Fibroblast of gingiva (primary cell): ENCODE results near the gene HAND1.

Experiments used
- DNase-seq: peaks from one replicate; pipeline ENCODE4 v3.0.0-alpha.2; 2011; ENCODE audit warnings: low read depth

The HAND1 gene

GRCh38 chr5:154505567-154505966 is 27.5 kb upstream of the HAND1 start:
- no peak for DNase-seq

DNA sequence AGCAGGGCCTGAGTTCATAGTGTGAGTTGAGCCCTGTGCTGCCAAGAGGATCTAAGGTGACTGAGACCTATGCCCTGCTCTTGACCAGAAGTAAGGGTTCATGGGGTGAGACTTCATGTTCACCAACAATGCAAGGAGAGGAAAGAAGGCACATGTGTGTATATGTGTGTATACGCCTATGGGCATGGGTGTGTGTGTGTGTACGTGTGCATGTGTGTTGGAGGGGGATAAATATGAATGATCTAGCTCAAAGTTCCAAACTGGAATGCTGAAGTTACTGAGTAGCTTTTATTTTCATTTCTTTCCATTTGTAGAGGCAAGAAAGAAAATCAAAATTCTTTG is 25.6 kb upstream of the HAND1 start:
- DNase-seq = no peak

DNA sequence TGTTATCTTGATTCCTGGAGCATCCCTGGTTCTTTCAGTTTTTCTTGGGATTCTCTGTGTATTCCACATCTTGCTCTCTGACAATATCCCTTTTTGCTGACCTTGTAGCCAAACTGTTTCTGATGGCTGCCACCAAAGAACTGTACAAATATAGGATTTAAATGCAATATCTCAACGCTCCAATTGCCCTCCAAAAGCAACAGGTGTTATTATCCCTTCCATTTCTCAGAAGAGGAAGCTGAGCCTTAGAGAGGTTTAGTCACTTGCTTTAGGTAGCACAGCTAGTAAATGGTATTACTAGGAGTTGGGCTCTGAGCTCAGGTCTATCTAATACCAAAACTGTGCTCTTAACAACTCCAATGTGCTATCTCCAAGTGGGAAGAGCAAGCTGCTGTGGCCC is 24.2 kb upstream of the HAND1 start:
- DNase-seq = no peak

GRCh38 chr5:154501566-154501965 is 23.5 kb upstream of the HAND1 start:
- no peak for DNase-seq

DNA sequence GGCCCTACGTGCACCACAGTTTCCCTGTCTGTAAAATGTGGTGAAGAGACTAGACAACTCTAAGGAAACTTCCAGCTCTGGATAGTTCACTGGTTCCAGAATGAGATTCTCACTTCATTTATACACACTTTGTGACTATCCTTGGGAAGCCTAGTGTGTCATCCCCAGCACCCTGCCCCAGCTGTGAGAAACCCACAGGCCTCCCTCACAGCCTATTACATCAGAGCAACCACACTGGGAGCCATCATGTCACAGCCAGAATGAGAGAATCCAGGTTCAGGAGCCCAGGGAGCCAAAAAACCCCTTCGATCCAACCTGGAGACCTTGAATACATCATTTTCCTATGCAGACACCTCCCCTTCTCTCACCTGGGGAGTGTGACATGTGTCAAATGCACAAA is 21.0 kb upstream of the HAND1 start:
- DNase-seq = no peak

- no peak for DNase-seq
These were observed 20.6 kb upstream of the HAND1 start for GRCh38 chr5:154498591-154498990.

GRCh38 chr5:154494036-154494435 is 16.0 kb upstream of the HAND1 start:
- no peak for DNase-seq

- no peak for DNase-seq
These were observed 15.2 kb upstream of the HAND1 start for GRCh38 chr5:154493274-154493673.

GRCh38 chr5:154491941-154492340 is 13.9 kb upstream of the HAND1 start:
- no peak for DNase-seq

DNA sequence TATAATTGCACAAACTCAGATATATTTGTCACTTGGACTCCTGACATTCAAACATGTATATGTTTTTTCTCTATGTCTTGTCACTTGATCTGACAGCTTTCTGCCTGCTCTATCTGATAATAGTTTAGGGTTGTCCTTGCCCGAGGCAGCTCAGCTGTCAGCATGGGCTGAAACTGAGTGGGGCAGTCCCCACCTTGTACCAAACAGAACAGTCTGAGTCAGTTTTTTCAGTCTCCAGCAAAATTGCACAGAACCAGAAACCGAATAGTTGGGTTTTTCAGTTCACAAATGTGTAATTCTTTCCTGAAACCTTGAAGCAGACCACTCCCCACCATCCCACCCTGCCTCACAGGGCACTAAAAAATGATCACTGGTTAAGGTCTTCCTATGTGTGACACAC is 9.5 kb upstream of the HAND1 start:
- no peak for DNase-seq

- DNase-seq = no peak
These were observed 8.4 kb upstream of the HAND1 start for GRCh38 chr5:154486427-154486866.

- DNase-seq = no peak
These were observed 7.9 kb upstream of the HAND1 start for GRCh38 chr5:154485850-154486426.

DNA sequence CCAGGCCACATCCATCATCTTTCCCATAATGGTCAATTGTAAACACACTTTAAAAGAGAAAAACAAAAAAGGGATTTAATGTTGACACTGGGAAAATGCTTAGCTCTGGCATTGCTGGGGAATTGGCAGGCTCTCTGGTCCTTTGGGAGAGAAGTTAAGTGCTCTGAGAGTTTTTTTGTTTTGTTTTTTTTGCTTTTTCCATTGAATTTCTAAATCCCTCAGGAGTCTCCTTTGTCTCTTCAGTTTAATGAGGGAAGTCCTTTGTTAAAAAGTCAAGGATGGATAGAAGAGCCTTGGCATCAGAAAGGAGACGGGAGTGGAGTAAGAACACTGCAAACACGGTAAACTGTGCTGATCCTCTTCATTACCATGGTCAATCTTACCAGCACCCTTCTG is 7.1 kb upstream of the HAND1 start:
- DNase-seq = no peak

DNA sequence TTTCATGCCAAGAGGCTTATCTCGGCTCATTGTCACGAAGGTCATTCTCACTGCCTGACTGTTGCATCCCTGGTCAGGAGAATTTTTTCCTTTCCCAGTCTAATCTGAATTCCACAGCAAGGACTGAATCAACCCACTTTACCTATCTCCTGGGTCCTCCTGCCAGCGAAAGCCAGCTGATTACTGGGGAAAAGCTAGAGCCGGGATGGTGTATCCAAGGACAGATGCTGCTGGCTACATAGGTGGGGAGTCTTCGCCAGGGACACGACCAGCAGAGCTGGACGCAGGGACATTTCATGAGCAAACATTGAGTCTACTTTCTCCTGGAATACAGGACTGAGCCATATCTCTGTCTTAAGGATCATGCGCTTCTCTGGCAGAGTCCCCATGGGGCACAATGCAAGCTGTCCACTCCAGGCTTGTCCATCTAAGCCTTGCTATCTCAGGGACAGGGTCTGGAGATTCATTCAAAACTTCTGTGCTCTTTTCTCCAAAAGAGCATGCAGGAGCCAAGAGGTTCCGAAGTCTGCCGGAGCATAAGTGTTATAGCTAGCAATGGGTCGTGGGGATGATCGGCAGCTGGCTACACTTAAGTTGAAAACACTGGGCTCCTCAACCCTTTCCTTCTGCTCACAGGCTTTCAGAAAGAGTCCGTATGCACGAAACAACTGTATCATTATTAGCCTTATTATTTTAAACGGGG is 6.5 kb upstream of the HAND1 start:
- no peak for DNase-seq

GRCh38 chr5:154483654-154484392 is 5.8 kb upstream of the HAND1 start:
- no peak for DNase-seq

- DNase-seq = no peak
These were observed 4.8 kb upstream of the HAND1 start for GRCh38 chr5:154482528-154483449.

DNA sequence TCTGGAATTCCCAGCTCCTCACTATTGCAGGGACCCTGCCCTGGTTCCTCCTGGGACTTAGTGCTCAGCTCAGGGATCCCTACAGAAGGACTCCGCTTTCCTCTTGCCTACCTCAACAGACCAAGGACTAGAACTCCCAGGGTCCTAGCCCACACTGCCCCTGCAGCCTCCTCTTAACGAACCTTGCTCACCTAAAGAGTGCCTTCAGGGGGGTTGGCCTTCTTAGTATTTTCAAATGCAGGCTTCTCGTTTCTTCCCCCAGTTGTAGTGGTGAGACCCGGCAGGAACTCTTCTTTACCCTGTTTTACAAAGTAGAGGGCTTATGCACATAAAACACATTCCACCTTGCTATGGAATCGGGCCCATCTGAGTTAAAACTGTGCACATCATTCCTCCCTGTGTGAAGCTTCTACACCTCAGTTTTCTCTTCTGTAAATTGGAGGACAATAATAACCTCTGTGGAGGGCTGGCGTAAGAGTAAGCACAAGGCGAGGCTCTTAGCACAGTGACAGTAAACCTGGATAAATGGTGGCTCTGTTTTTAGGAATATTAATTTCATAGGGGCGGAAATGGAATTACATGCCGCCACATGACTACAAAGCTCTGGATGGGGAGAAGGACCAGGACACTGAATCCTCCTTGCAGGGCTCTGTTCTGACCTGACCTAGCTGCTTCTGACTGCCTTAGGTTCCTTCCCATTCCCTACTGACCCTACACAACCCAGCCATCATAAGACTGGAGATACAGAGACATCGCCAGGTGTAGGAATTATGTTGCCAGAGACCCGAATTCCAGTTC is 3.8 kb upstream of the HAND1 start:
- no peak for DNase-seq

DNA sequence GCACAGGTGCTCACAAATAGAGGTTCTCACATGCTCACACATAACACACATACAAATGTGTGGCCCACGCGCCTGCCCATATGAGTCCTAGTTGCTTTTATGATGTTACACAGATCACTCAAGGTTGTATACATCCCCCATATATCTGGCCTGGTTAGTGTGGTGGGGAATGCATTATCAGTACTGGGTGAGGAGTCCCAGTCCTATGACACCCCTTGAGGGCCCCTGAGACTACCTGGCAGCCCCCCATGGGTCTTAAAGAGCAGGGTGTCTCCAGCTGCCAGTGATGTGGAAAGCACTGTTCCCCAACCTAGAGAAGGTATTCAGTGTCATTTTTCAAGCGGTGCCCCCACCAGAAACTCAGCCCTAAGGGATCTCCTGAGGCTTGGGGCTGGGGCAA is 2.8 kb upstream of the HAND1 start:
- DNase-seq = no peak

- DNase-seq = no peak
These were observed 2.1 kb upstream of the HAND1 start for GRCh38 chr5:154479944-154480750.

DNA sequence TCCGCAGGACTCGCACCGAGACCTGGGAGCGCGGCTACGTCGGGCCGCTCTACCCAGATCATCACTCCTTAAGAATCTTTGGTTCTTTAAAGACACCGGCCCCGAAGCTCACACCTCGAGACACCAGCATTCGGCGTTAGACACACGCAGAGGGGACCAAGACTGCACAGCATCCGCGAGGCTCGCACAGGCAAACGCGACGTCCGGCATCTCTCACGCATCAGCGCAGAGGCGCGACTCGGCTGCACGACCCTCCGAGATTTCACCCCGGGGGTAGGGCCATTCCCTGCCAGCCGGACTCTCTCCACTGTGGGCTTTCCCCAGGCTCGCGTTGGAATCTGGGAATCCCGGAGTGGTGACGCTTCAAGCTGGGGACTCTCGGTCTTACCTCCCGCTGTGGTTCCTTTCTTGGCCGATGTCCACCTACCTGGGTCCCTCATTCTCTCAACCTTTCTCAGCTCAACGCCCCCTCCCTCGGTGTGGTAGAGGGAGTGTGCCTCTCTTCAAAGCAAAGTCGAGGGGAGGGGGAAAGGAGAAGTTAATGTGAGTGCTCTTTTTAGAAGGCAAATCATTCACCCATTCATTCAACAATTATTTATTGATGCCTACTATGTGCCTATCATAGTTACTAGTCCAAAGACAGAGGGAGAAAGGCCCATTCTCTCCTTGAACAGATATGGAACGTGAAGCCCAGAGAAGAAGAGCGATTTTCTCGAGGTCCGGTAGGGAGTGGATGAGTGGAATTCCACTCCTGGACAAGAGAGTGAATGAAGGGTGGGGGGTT is 1.3 kb upstream of the HAND1 start:
- no peak for DNase-seq
